K562 (cell line): ENCODE data around the gene ENO2. TPM values are rescaled to one million over a fixed set of nuclear protein-coding genes. Genes with fewer than 3 reads are reported as not detected.

Source experiments
- ATAC-seq: fragments of 200-7000 bp; cut with Tn5 transposase; 3 replicates; pipeline ENCODE4 v1.9.1; 2020; ENCODE audit warnings: moderate library complexity
- BruUV-seq: library from RNA; stranded (reverse); fragments of 400-500 nt; replicated peaks from 2 replicates; lab custom pipeline; 2021; lab: Mats Ljungman, UMichigan
- CTCF ChIA-PET: fragments of 300-600 bp; formaldehyde crosslinking; extraction: SDS; loops from one replicate; lab custom pipeline; 2021; ENCODE audit warnings: low intra/inter-chr PET ratio; lab: Yijun Ruan, JAX
- POLR2A ChIA-PET: fragments of 300-600, 350-650 bp; sonication (Branson Sonifier 250); formaldehyde crosslinking; extraction: SDS; loops from one replicate; lab custom pipeline; 2021; ENCODE audit warnings: antibody characterized with exemption, inconsistent platforms; lab: Yijun Ruan, JAX
- DNase-seq, 4 experiments: peaks; one replicate each; pipeline versions ENCODE4 v3.0.0 to v3.0.0-alpha.2; 2011 to 2018; ENCODE audit warnings: low spot score in 3 of 4, mixed read lengths in 3 of 4; ENCODE audit errors: extremely low read depth in 1 of 4
- FAIRE-seq: peaks from 2 replicates; lab custom pipeline; 2011; peaks lifted over from hg19 to GRCh38; lab: Jason Lieb, UNC
- H2AFZ ChIP-seq: 2 replicates; pipeline ENCODE4 v1.6.0; 2011; ENCODE audit warnings: low read depth, low read length, control low read depth, inconsistent platforms
- H3K27ac ChIP-seq: fragments of 200-600 bp; 3 replicates; pipeline ENCODE4 v1.8.0; 2011; ENCODE audit warnings: low read depth, mild to moderate bottlenecking, control low read depth, inconsistent platforms, low read length, moderate library complexity, mixed read lengths; ENCODE audit errors: extremely low read depth
- H3K27me3 ChIP-seq, 2 experiments: fragments of 300-600 bp in 1 of 2; 2 replicates in 1 of 2; 3 replicates in 1 of 2; pipeline versions ENCODE4 v1.6.0 to v1.8.0; 2011; ENCODE audit warnings: inconsistent platforms in 2 of 2, low read length in 2 of 2, mild to moderate bottlenecking in 1 of 2, mixed read lengths in 1 of 2, moderate library complexity in 1 of 2; ENCODE audit not compliant: control insufficient read depth in 2 of 2, insufficient read depth in 2 of 2
- H3K36me3 ChIP-seq: fragments of 300-600 bp; 3 replicates; pipeline ENCODE4 v1.8.0; 2011; ENCODE audit warnings: mild to moderate bottlenecking, low read length, inconsistent platforms; ENCODE audit not compliant: control insufficient read depth, insufficient read depth
- H3K4me1 ChIP-seq, 2 experiments: fragments of 200-600 bp in 1 of 2; replicated peaks in 1 of 2; 2 replicates in 1 of 2; 3 replicates in 1 of 2; pipeline versions ENCODE4 v1.5.1 to v1.8.0; 2011; ENCODE audit warnings: inconsistent platforms in 2 of 2, low read length in 2 of 2, mild to moderate bottlenecking in 1 of 2, mixed read lengths in 1 of 2, moderate library complexity in 1 of 2; ENCODE audit not compliant: control insufficient read depth in 2 of 2, insufficient read depth in 2 of 2
- H3K4me2 ChIP-seq: 2 replicates; pipeline ENCODE4 v1.6.1; 2011; ENCODE audit warnings: low read length, control low read depth, inconsistent platforms, mixed read lengths; ENCODE audit not compliant: insufficient read depth
- H3K4me3 ChIP-seq: fragments of 200-600 bp; sonication (generic), shearing (Covaris generic); 2 replicates; pipeline ENCODE4 v1.5.1; 2016; ENCODE audit warnings: control low read depth, inconsistent platforms
- H3K79me2 ChIP-seq: fragments of 200-600 bp; 3 replicates; pipeline ENCODE4 v1.8.0; 2011; ENCODE audit warnings: low read length, inconsistent platforms; ENCODE audit not compliant: control insufficient read depth, insufficient read depth
- H3K9ac ChIP-seq, 2 experiments: 2 replicates each; pipeline versions ENCODE4 v1.6.0 to v1.6.1; 2011; ENCODE audit warnings: low read depth in 2 of 2, low read length in 2 of 2, control low read depth in 1 of 2, inconsistent platforms in 1 of 2, mild to moderate bottlenecking in 1 of 2, mixed read lengths in 1 of 2; ENCODE audit not compliant: insufficient read depth in 1 of 2
- H3K9me1 ChIP-seq: one replicate; pipeline ENCODE4 v1.6.0; 2011; ENCODE audit warnings: inconsistent platforms, mild to moderate bottlenecking, low read length, moderate library complexity; ENCODE audit not compliant: control insufficient read depth, insufficient read depth
- H3K9me3 ChIP-seq: replicated peaks from 2 replicates; pipeline ENCODE4 v1.5.1; 2011; ENCODE audit warnings: low read depth, low read length, inconsistent platforms; ENCODE audit not compliant: control insufficient read depth, insufficient read depth
- H4K20me1 ChIP-seq: replicated peaks from 2 replicates; pipeline ENCODE4 v1.6.1; 2011; ENCODE audit warnings: low read length, inconsistent platforms, mixed read lengths; ENCODE audit not compliant: control insufficient read depth, insufficient read depth
- MED1 ChIP-seq: sonication (generic); formaldehyde crosslinking; IDR thresholded peaks from 2 replicates; pipeline ENCODE4 v1.8.1; 2023; ENCODE audit warnings: missing genetic modification reagents, borderline replicate concordance
- POLR2G ChIP-seq: fragments of 200-400 bp; formaldehyde crosslinking; IDR thresholded peaks from 2 replicates; pipeline ENCODE4 v1.6.1; 2017; ENCODE audit warnings: low read depth, mild to moderate bottlenecking, antibody characterized with exemption, low read length, moderate library complexity
- XRCC5 ChIP-seq: fragments of 200-400 bp; formaldehyde crosslinking; IDR thresholded peaks from 2 replicates; pipeline ENCODE4 v1.6.1; 2017; ENCODE audit warnings: low read depth, mild to moderate bottlenecking, low read length
- WGBS: fragments of 100-300 bp; shearing (Covaris generic); methylation state at CpG from one replicate; pipeline ENCODE4 v1.1.6; 2016; ENCODE audit warnings: low coverage, mixed read lengths; ENCODE audit not compliant: insufficient coverage; ENCODE audit errors: missing lambda C conversion rate; 5-methylcytosine and 5-hydroxymethylcytosine counted together
- in situ Hi-C: fragments of 300-500 bp; cut with MboI; formaldehyde crosslinking; loops from 4 replicates; pipeline ENCODE4 v1.15.0; 2018; ENCODE audit warnings: inconsistent platforms, mixed read lengths
- intact Hi-C: fragments of 100-400 bp; cut with micrococcal nuclease; formaldehyde crosslinking; loops from 2 replicates; pipeline ENCODE4 v1.14.2; 2022
- polyA plus RNA-seq, 8 experiments: library from polyadenylated mRNA; depleted of rRNA in 4 of 8; stranded (reverse) in 5 of 8; unstranded in 3 of 8; fragments of >200 nt; fragmentation: Nextera tagmentation in 2 of 8; fragmentation: Illumina TruSeq in 1 of 8; extraction: Ambion mirVana in 2 of 8; extraction: Trizol in 1 of 8; gene quantifications; 2 replicates each; pipeline versions ENCODE4 v1.2.1 to v1.2.3, GENCODE V29; 2011 to 2014; ENCODE audit warnings: inconsistent platforms in 1 of 8, missing spikeins in 1 of 8
- total RNA-seq, 7 experiments: library from RNA; depleted of rRNA in 6 of 7; stranded (reverse); fragments of >200 nt in 6 of 7; fragmentation: Illumina TruSeq in 2 of 7; extraction: Trizol in 2 of 7; gene quantifications; 2 replicates each; pipeline versions ENCODE4 v1.2.1 to v1.2.3, GENCODE V29; 2011 to 2021; ENCODE audit warnings: low replicate concordance in 1 of 7
- TF ChIP-seq, protein P1 (sequence below): fragments of 250-450 bp; sonication (Bioruptor Pico); IDR thresholded peaks from 2 replicates; pipeline ENCODE4 v1.8.0; 2021; ENCODE audit warnings: mild to moderate bottlenecking, moderate library complexity
- TF ChIP-seq, protein P2 (sequence below): fragments of 450-650 bp; IDR thresholded peaks from 2 replicates; pipeline ENCODE4 v1.6.1; 2017; ENCODE audit warnings: antibody characterized with exemption

Gene ENO2
- total and polyA plus RNA-seq, 9 of the 15 experiments (the other 6 are each of a cell fraction or from before 2014, with no cell fraction given) = 10.9 to 43.3 (median 21.0) TPM

DNA sequence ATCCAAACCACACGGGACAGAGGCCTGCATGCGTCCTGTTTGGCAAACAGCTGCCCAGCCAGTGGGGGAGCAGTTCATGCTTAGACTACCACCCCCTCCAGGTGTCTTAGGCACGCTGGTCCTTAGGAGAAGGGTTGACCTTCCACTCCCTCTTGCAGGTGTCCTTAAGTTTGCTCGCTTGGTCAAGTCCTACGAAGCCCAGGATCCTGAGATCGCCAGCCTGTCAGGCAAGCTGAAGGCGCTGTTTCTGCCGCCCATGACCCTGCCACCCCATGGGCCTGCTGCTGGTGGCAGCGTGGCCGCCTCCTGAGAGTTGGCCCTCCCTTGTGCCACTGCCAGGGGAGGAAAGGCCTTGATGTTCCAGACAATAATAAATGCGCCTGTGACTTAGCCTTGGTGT is 31.2 kb downstream of the ENO2 start:
- intact Hi-C loops = loop anchor here (1.0 to 2.0 kb wide), 3 partner anchors 15 to 163 kb away; partner anchors contain the start of gene C1RL
- peak overlapping the region; percentile 94 for H3K4me2 ChIP-seq
- no peak overlapping the region for H2AFZ ChIP-seq
- TF ChIP-seq POLR2G = peak; percentile 16; the same call in 1 of the 2 replicates
- TF ChIP-seq, protein P1, sequence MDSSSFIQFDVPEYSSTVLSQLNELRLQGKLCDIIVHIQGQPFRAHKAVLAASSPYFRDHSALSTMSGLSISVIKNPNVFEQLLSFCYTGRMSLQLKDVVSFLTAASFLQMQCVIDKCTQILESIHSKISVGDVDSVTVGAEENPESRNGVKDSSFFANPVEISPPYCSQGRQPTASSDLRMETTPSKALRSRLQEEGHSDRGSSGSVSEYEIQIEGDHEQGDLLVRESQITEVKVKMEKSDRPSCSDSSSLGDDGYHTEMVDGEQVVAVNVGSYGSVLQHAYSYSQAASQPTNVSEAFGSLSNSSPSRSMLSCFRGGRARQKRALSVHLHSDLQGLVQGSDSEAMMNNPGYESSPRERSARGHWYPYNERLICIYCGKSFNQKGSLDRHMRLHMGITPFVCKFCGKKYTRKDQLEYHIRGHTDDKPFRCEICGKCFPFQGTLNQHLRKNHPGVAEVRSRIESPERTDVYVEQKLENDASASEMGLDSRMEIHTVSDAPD (CRISPR knock-in tag) = no peak
- TF ChIP-seq, protein P2, sequence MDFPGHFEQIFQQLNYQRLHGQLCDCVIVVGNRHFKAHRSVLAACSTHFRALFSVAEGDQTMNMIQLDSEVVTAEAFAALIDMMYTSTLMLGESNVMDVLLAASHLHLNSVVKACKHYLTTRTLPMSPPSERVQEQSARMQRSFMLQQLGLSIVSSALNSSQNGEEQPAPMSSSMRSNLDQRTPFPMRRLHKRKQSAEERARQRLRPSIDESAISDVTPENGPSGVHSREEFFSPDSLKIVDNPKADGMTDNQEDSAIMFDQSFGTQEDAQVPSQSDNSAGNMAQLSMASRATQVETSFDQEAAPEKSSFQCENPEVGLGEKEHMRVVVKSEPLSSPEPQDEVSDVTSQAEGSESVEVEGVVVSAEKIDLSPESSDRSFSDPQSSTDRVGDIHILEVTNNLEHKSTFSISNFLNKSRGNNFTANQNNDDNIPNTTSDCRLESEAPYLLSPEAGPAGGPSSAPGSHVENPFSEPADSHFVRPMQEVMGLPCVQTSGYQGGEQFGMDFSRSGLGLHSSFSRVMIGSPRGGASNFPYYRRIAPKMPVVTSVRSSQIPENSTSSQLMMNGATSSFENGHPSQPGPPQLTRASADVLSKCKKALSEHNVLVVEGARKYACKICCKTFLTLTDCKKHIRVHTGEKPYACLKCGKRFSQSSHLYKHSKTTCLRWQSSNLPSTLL = no peak
- TF ChIP-seq MED1 (CRISPR knock-in tag) = 0 out of 2 replicates have a peak, but pooled peaks have one; percentile 13
- TF ChIP-seq XRCC5 = 0 out of 2 replicates have a peak, but pooled peaks have one; percentile 28
- TF ChIP-seq, all 486 proteins: peak for 3
- peak overlapping the region; percentile 49; the same call in 1 of the 2 replicates for H3K4me3 ChIP-seq
- H3K9me3 ChIP-seq = no peaks in the 10 kb centered on the region
- peaks cover 13% of the 10 kb centered on the region for H3K79me2 ChIP-seq
- H3K4me1 ChIP-seq = peaks cover 13 to 50% of the 10 kb centered on the region in 2 experiments
- H3K36me3 ChIP-seq = peaks cover 17% of the 10 kb centered on the region; the same call in 2 of the 3 replicates
- no peaks in the 10 kb centered on the region for H3K27me3 ChIP-seq
- no TSS peak for BruUV-seq
- DNase-seq (no peak), FAIRE-seq (no peak), ATAC-seq (no peak)
- no peaks in the 10 kb centered on the region for H4K20me1 ChIP-seq
- CTCF ChIA-PET = interaction anchor here (1.2 to 2.3 kb wide), 4 partner anchors 16 to 147 kb away, joined by 4 to 13 read pairs (median 10); partner anchors contain the start of gene C1R
- whole genome bisulfite sequencing = 85% methylated on average over 10 of the region's 11 CpGs
- H3K27ac ChIP-seq = peak overlapping the region; percentile 50; the same call in 2 of the 3 replicates
- in situ Hi-C loops = no loop called here
- H3K9me1 ChIP-seq = no peaks in the 10 kb centered on the region
- POLR2A ChIA-PET = interaction anchor here (0.6 to 6.3 kb wide), 13 partner anchors 13 to 302 kb away, joined by 3 to 98 read pairs (median 6); partner anchors contain the start of gene ATN1
- peak overlapping the region; percentile 86 to 87; a peak in 2 of 4 replicates for H3K9ac ChIP-seq
